ENCODE results near the gene DPP6. TPM values are rescaled to one million over a fixed set of nuclear protein-coding genes. Genes with fewer than 3 reads are reported as not detected.

Gene DPP6
- total RNA-seq, 4 donors from 2014 or later = 0.30 to 11.8 (median 10.7) TPM

DNA sequence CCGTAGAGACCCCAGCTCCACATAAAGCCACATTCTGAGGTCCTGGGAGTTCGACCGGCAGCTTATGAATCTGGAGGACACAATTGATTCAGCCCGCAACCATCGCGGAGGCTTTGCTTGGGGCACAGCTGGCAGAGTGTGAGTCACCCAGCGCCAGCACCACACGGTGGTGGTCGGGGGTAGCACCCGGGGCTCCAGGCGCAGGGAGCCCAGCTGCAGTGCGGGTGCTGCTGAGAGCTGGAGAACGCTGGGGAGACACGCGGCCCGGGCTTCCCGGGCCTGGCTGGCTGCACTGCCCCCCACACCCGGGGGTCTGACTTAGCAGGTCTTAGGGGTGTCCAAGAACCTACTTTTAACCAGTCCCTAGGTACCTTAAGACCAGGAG, 862.8 kb downstream of the DPP6 start:
- H3K27me3 ChIP-seq = peaks cover 27% of the 10 kb centered on the region
- WGBS = 69% methylated on average over 17 of the region's 18 CpGs
- H3K9me3 ChIP-seq = peaks cover 4% of the 10 kb centered on the region
- TF ChIP-seq POLR2AphosphoS5 (IDR thresholded peaks at IDR 0.05) = no peak
- TF ChIP-seq POLR2A (IDR thresholded peaks at IDR 0.05) = no peak
- no peak for TF ChIP-seq EP300 (IDR thresholded peaks at IDR 0.05)
- no peak for TF ChIP-seq CTCF (IDR thresholded peaks at IDR 0.05)
- H3K27ac ChIP-seq = no peak overlapping the region
- peaks cover 15% of the 10 kb centered on the region for H3K4me1 ChIP-seq
- no peak overlapping the region for H3K4me3 ChIP-seq
- no peaks in the 10 kb centered on the region for H3K36me3 ChIP-seq
- no peak for DNase-seq (ENCODE audit: low spot score in 2 of 2)

GRCh38 chr7:154915600-154915999, 863.4 kb downstream of the DPP6 start:
- TF ChIP-seq POLR2A (IDR thresholded peaks at IDR 0.05) (no peak), EP300 (IDR thresholded peaks at IDR 0.05) (no peak), POLR2AphosphoS5 (IDR thresholded peaks at IDR 0.05) (no peak), CTCF (IDR thresholded peaks at IDR 0.05) (no peak)
- peak in 1 of 2 donors; percentile 34 for DNase-seq (ENCODE audit: low spot score in 2 of 2)

GRCh38 chr7:154916381-154916780, 864.2 kb downstream of the DPP6 start:
- Histone ChIP-seq H3K27me3 (peaks cover 24% of the 10 kb centered on the region), H3K27ac (no peak overlapping the region), H3K4me1 (peaks cover 15% of the 10 kb centered on the region), H3K9me3 (no peaks in the 10 kb centered on the region), H3K36me3 (no peaks in the 10 kb centered on the region), H3K4me3 (no peak overlapping the region)
- WGBS = 75% methylated on average over 13 of the region's 14 CpGs
- TF ChIP-seq POLR2A (IDR thresholded peaks at IDR 0.05) = no peak
- TF ChIP-seq CTCF (IDR thresholded peaks at IDR 0.05) = no peak
- TF ChIP-seq EP300 (IDR thresholded peaks at IDR 0.05) = no peak
- no peak for TF ChIP-seq POLR2AphosphoS5 (IDR thresholded peaks at IDR 0.05)
- peak in 1 of 2 donors; percentile 21 for DNase-seq (ENCODE audit: low spot score in 2 of 2)

More at GRCh38 chr7:154915600-154915999, 863.4 kb downstream of the DPP6 start:
- Histone ChIP-seq H3K27me3 (peaks cover 24% of the 10 kb centered on the region), H3K4me1 (peaks cover 15% of the 10 kb centered on the region), H3K27ac (no peak overlapping the region), H3K4me3 (no peak overlapping the region), H3K9me3 (peaks cover 4% of the 10 kb centered on the region), H3K36me3 (no peaks in the 10 kb centered on the region)
- WGBS = 100% methylated on average over 1 of the region's 4 CpGs

DNA sequence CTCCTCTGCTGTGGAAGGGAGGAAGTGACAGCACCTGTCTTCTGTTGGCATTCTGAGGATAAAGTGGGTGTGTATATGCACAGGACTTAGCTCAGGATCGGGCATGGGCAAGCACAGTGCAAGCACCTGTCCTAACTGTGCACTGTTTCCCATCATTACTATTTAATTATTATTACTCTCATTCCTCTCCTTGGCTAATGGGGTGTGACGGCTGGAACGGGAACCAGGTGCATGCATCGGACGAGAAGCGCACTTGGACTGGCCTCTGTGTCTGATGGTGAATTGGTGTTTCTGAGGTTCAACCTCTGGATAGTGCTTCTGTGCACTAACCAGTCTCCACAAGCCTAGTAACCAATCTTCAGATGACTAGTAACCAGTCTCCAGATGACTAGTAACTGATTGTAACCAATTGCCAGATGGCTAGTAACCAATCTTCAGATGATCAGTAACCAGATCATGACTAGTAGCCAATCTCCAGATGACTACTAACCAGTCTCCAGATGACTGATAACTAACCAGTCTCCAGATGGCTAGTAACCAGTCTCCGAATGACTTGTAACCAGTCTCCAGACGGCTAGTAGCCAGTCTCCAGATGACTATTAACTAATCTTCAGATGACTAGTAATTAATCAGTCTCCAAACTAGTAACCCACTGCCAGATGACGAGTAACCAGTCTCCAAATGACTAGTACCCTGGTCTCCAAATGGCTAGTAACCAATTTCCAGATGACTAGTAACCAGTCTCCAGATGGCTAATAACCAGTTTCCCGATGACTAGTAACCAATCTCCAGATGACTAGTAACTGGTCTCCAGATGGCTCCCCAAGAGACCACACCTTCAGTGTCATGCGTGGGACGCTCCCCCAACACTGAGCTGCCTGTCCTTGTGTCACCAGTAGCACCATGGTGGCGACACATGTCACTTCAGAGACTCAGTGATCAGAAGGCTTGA, 864.9 kb downstream of the DPP6 start:
- H3K27me3 ChIP-seq = peaks cover 24% of the 10 kb centered on the region
- peak in 1 of 2 donors; percentile 16 for DNase-seq (ENCODE audit: low spot score in 2 of 2)
- 88% methylated on average over 13 of the region's 13 CpGs for whole genome bisulfite sequencing
- H3K27ac ChIP-seq = no peak overlapping the region
- H3K4me1 ChIP-seq = peaks cover 15% of the 10 kb centered on the region
- no peaks in the 10 kb centered on the region for H3K36me3 ChIP-seq
- H3K4me3 ChIP-seq = no peak overlapping the region
- no peaks in the 10 kb centered on the region for H3K9me3 ChIP-seq
- no peak for TF ChIP-seq EP300 (IDR thresholded peaks at IDR 0.05)
- TF ChIP-seq POLR2AphosphoS5 (IDR thresholded peaks at IDR 0.05) = no peak
- TF ChIP-seq POLR2A (IDR thresholded peaks at IDR 0.05) = no peak
- no peak for TF ChIP-seq CTCF (IDR thresholded peaks at IDR 0.05)

GRCh38 chr7:154917808-154918160, 865.6 kb downstream of the DPP6 start:
- Histone ChIP-seq H3K36me3 (no peaks in the 10 kb centered on the region), H3K4me1 (peaks cover 15% of the 10 kb centered on the region), H3K4me3 (no peak overlapping the region), H3K27ac (no peak overlapping the region), H3K9me3 (no peaks in the 10 kb centered on the region), H3K27me3 (peaks cover 24% of the 10 kb centered on the region)
- no peak for TF ChIP-seq CTCF (IDR thresholded peaks at IDR 0.05)
- TF ChIP-seq POLR2AphosphoS5 (IDR thresholded peaks at IDR 0.05) = no peak
- no peak for TF ChIP-seq POLR2A (IDR thresholded peaks at IDR 0.05)
- no peak for TF ChIP-seq EP300 (IDR thresholded peaks at IDR 0.05)
- peak in 1 of 2 donors; percentile 39 for DNase-seq (ENCODE audit: low spot score in 2 of 2)
- WGBS = no CpG with 5 or more reads among the region's 7 CpGs
